ENCODE results near the gene PRADC1. TPM values are rescaled to one million over a fixed set of nuclear protein-coding genes. Genes with fewer than 3 reads are reported as not detected.

PRADC1 gene
- total RNA-seq, 1 experiment from 2014 or later = 8.6 TPM

DNA sequence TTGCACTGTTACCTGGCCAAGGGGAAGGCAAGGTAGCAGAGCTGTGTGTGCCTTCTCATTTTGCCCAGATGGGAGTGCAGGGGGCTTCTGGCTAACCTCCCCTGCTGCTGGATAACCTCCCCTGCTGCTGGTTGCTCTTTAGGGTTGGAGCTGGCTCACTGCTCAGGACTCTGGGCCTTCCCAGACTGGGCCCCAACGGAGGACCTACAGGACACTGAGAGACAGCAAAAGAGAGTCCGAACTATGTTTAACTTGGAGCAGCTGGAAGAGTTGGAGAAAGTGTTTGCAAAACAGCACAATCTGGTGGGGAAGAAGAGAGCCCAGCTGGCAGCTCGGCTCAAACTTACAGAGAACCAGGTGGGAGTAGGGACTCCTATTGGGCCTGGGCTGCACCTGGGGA lies 24.8 kb downstream of the PRADC1 start:
- no TSS peak for BruUV-seq (replicated peaks)
- H3K36me3 ChIP-seq (ENCODE audit: control insufficient read depth in 1 of 2, insufficient read depth in 2 of 2, low read length in 2 of 2) = no peaks in the 10 kb centered on the region
- intact Hi-C loops (cut with micrococcal nuclease) = no loop called here
- RAD21 ChIA-PET (ENCODE audit: low non-redundant PET in 1 of 2, low total read pairs in 2 of 2, uncharacterized antibody in 2 of 2, unreplicated experiment in 2 of 2) = no interaction called here
- TF ChIP-seq REST (IDR thresholded peaks at IDR 0.05; ENCODE audit: low read depth) (no peak), POLR2A (IDR thresholded peaks at IDR 0.05; ENCODE audit: borderline replicate concordance, extremely low read depth, insufficient read depth, insufficient read length) (no peak), JUND (IDR thresholded peaks at IDR 0.05) (no peak), SRF (IDR thresholded peaks at IDR 0.05; ENCODE audit: low read depth) (no peak), EZH2 (IDR thresholded peaks at IDR 0.05) (no peak)
- H3K27me3 ChIP-seq (ENCODE audit: insufficient read depth, low read length) = no peaks in the 10 kb centered on the region
- H3K9me3 ChIP-seq (ENCODE audit: control insufficient read depth in 1 of 2, insufficient read depth in 1 of 2, low read depth in 1 of 2, low read length in 2 of 2) = no peaks in the 10 kb centered on the region
- no peak overlapping the region for H3K4me2 ChIP-seq (ENCODE audit: low read length)
- H2AFZ ChIP-seq (ENCODE audit: low read depth, low read length, poor library complexity, severe bottlenecking) = no peak overlapping the region
- H3K79me2 ChIP-seq (ENCODE audit: insufficient read depth, low read length) = no peaks in the 10 kb centered on the region
- no peak overlapping the region for H3K4me3 ChIP-seq (replicated peaks in 1 of 2; ENCODE audit: low read depth in 1 of 2, low read length in 2 of 2)
- peaks cover 0 to 17% of the 10 kb centered on the region in 2 experiments; a peak in 3 of 4 replicates for H3K4me1 ChIP-seq (ENCODE audit: control insufficient read depth in 1 of 2, insufficient read depth in 2 of 2, low read length in 2 of 2)
- H4K20me1 ChIP-seq (ENCODE audit: insufficient read depth) = no peaks in the 10 kb centered on the region
- H3K9me2 ChIP-seq (ENCODE audit: insufficient read depth) = no peaks in the 10 kb centered on the region
- ATAC-seq (no peak), DNase-seq (ENCODE audit: low read depth, low spot score) (no peak)
- H3K27ac ChIP-seq (ENCODE audit: low read depth, low read length) = no peak overlapping the region
- no peak overlapping the region for H3K9ac ChIP-seq (ENCODE audit: low read length)
- CTCF ChIA-PET = no interaction called here
- POLR2A ChIA-PET = no interaction called here

- Histone ChIP-seq H3K4me2 (ENCODE audit: low read length) (no peak overlapping the region), H3K4me1 (ENCODE audit: control insufficient read depth in 1 of 2, insufficient read depth in 2 of 2, low read length in 2 of 2) (peaks cover 0 to 5% of the 10 kb centered on the region in 2 experiments; a peak in 2 of 4 replicates), H3K27me3 (ENCODE audit: insufficient read depth, low read length) (no peaks in the 10 kb centered on the region), H2AFZ (ENCODE audit: low read depth, low read length, poor library complexity, severe bottlenecking) (no peak overlapping the region), H3K79me2 (ENCODE audit: insufficient read depth, low read length) (no peaks in the 10 kb centered on the region), H3K36me3 (ENCODE audit: control insufficient read depth in 1 of 2, insufficient read depth in 2 of 2, low read length in 2 of 2) (no peaks in the 10 kb centered on the region), H3K9ac (ENCODE audit: low read length) (no peak overlapping the region), H3K9me3 (ENCODE audit: control insufficient read depth in 1 of 2, insufficient read depth in 1 of 2, low read depth in 1 of 2, low read length in 2 of 2) (no peaks in the 10 kb centered on the region), H3K9me2 (ENCODE audit: insufficient read depth) (no peaks in the 10 kb centered on the region), H3K27ac (ENCODE audit: low read depth, low read length) (no peak overlapping the region), H3K4me3 (replicated peaks in 1 of 2; ENCODE audit: low read depth in 1 of 2, low read length in 2 of 2) (no peak overlapping the region), H4K20me1 (ENCODE audit: insufficient read depth) (no peaks in the 10 kb centered on the region)
- no peak for ATAC-seq
- BruUV-seq (replicated peaks) = no TSS peak
- CTCF ChIA-PET = no interaction called here
- intact Hi-C loops (cut with micrococcal nuclease) = no loop called here
- POLR2A ChIA-PET = interaction anchor here (0.9 kb wide), 1 partner anchor 28 kb away, joined by 3 read pairs; the partner anchor contains the start of gene PRADC1
- no peak for DNase-seq (ENCODE audit: low read depth, low spot score)
- RAD21 ChIA-PET (ENCODE audit: low non-redundant PET in 1 of 2, low total read pairs in 2 of 2, uncharacterized antibody in 2 of 2, unreplicated experiment in 2 of 2) = no interaction called here
- no peak for TF ChIP-seq JUND (IDR thresholded peaks at IDR 0.05)
- TF ChIP-seq TCF7L2 (IDR thresholded peaks at IDR 0.05; ENCODE audit: borderline replicate concordance, extremely low read depth, insufficient read depth, insufficient read length) = no peak
- no peak for TF ChIP-seq ZNF274 (IDR thresholded peaks at IDR 0.05; ENCODE audit: low read depth, low read length)
- no peak for TF ChIP-seq ZFX (IDR thresholded peaks at IDR 0.05)
- no peak for TF ChIP-seq YY1 (IDR thresholded peaks at IDR 0.05; ENCODE audit: extremely low read depth, insufficient replicate concordance, low read depth, low read length)
- TF ChIP-seq POLR2AphosphoS5 (IDR thresholded peaks at IDR 0.05; ENCODE audit: low read depth, low read length) = no peak
- no peak for TF ChIP-seq POLR2A (IDR thresholded peaks at IDR 0.05; ENCODE audit: borderline replicate concordance, extremely low read depth, insufficient read depth, insufficient read length)
- no peak for TF ChIP-seq CTCF (IDR thresholded peaks at IDR 0.05 in 2 of 3, conservative IDR thresholded peaks at IDR 0.05 in 1 of 3; ENCODE audit: borderline replicate concordance in 1 of 3, insufficient read depth in 1 of 3, low read depth in 2 of 3, low read length in 2 of 3)
- TF ChIP-seq EZH2phosphoT487 (IDR thresholded peaks at IDR 0.05; ENCODE audit: borderline replicate concordance) = no peak
- TF ChIP-seq EZH2 (IDR thresholded peaks at IDR 0.05) = no peak
Measured at GRCh38 chr2:73205611-73206010, 27.4 kb downstream of the PRADC1 start.

All from HCT116 (cell line).